Left lung (tissue), 10 donors: ENCODE measurements around the gene UBXN1. TPM values are rescaled to one million over a fixed set of nuclear protein-coding genes. Genes with fewer than 3 reads are reported as not detected.
A peak's percentile ranks its signal among the peaks of the same experiment; 100 is the strongest.

Source experiments
- ATAC-seq: fragments of 200-7000 bp; cut with Tn5 transposase; one replicate; pipeline ENCODE4 v1.9.1; 2020; ENCODE audit warnings: moderate library complexity
- DNase-seq, 4 donors: peaks; one replicate each; pipeline ENCODE4 v3.0.0-alpha.2; 2013 to 2020
- H3K27ac ChIP-seq, 2 donors: fragments of 200-600 bp; sonication (generic) in 1 of 2; one replicate each; pipeline versions ENCODE4 v1.5.0 to v1.8.0; 2020 to 2021
- H3K27me3 ChIP-seq, 2 donors: fragments of 200-600 bp; sonication (generic) in 1 of 2; one replicate each; pipeline versions ENCODE4 v1.5.0 to v1.8.0; 2020 to 2021
- H3K36me3 ChIP-seq, 2 donors: fragments of 200-600 bp; sonication (generic) in 1 of 2; one replicate each; pipeline versions ENCODE4 v1.5.0 to v1.8.0; 2020 to 2021
- H3K4me1 ChIP-seq, 2 donors: fragments of 200-600 bp; one replicate each; pipeline ENCODE4 v1.8.0; 2021
- H3K4me3 ChIP-seq, 2 donors: fragments of 200-600 bp; sonication (generic) in 1 of 2; one replicate each; pipeline versions ENCODE4 v1.5.0 to v1.8.0; 2020 to 2021; ENCODE audit warnings: mild to moderate bottlenecking in 1 of 2
- H3K9me3 ChIP-seq, 2 donors: fragments of 200-600 bp; sonication (generic) in 1 of 2; one replicate each; pipeline versions ENCODE4 v1.5.0 to v1.8.0; 2020 to 2021
- CTCF ChIP-seq, 2 donors: fragments of 200-600 bp; sonication (generic) in 1 of 2; IDR thresholded peaks; one replicate each; pipeline versions ENCODE4 v1.5.0 to v1.8.0; 2021; ENCODE audit warnings: antibody characterized with exemption in 2 of 2
- intact Hi-C, 2 donors: fragments of 100-400 bp; cut with DNase I; formaldehyde crosslinking; loops; one replicate each; pipeline versions ENCODE4 v1.11.2 to v1.14.2; 2022
- polyA plus RNA-seq, 6 donors: library from polyadenylated mRNA; unstranded; fragments of 120-200 nt; gene quantifications; one replicate each; pipeline ENCODE4 v1.2.1, GENCODE V29; 2013; ENCODE audit not compliant: insufficient read length in 6 of 6
- total RNA-seq, 2 donors: library from RNA; stranded (reverse); fragmentation: NEBNext Ultra II Directional; extraction: Animal tissue kit (Norgen Biotek cat#: 25700); gene quantifications; one replicate each; pipeline ENCODE4 v1.2.1, GENCODE V29; 2021
- donor health status: DM: no; HTN: yes; CAD: no.
- donor health status: DM: no; HTN: no; CAD: no.

UBXN1 gene
- total and polyA plus RNA-seq, 8 donors = 67.5 to 169 (median 145) TPM

- Histone ChIP-seq H3K4me3 (no peak overlapping the region), H3K9me3 (no peaks in the 10 kb centered on the region), H3K27me3 (no peaks in the 10 kb centered on the region), H3K4me1 (peaks cover 20 to 46% of the 10 kb centered on the region in 2 donors), H3K36me3 (peaks cover 0 to 43% of the 10 kb centered on the region in 2 donors), H3K27ac (no peak overlapping the region)
- no peak for TF ChIP-seq CTCF (IDR thresholded peaks at IDR 0.05)
- no peak for ATAC-seq
- DNase-seq = no peak
- intact Hi-C loops = no loop called here
These were observed 31.3 kb downstream of the UBXN1 start for GRCh38 chr11:62647609-62648005.

DNA sequence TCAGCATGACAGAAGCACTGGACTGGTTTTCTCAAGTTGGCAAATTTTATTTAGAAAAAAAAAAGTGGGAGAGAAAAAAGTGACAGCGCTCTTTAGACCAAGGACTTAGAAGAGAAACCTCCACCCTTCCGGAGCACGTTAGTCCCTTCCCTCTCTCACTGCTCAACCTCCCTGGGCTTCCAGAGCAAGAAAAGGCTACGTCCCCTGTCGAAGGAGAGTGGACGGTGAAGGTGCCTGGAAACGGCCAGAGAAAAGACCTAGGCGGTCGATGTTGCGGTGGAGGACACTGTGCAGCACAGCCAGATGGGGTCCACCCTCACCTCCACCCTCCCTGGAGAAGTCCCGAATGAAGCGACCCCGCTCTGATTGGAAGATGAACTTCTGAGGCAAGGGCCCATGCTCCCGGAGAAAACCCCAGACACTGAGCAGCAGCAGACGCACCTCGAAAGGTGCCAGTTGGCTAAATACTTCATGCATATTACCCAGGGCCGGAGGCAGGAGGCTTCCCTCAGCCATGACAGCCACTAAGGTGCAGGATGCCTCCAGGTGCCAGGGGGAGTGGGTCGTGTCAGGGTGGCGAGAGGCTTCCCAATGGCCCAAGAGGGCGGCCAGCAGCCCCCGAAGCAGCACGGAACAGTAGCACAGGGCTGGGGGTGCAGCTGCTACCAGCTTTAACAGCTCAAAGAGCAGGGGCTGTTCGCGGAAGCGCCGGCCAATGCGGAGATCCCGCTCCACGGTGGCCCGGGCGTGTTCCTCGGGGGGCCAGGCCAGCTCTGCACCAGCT, 31.9 kb downstream of the UBXN1 start:
- Histone ChIP-seq H3K27me3 (no peaks in the 10 kb centered on the region), H3K36me3 (peaks cover 0 to 46% of the 10 kb centered on the region in 2 donors), H3K9me3 (no peaks in the 10 kb centered on the region), H3K4me1 (peaks cover 19 to 40% of the 10 kb centered on the region in 2 donors), H3K4me3 (peak overlapping the region in 1 of 2 donors; percentile 100), H3K27ac (peak overlapping the region in 1 of 2 donors; percentile 91)
- TF ChIP-seq CTCF (IDR thresholded peaks at IDR 0.05) = no peak
- intact Hi-C loops = no loop called here
- DNase-seq (peak in 1 of 4 donors; percentile 78), ATAC-seq (peak; percentile 1)

DNA sequence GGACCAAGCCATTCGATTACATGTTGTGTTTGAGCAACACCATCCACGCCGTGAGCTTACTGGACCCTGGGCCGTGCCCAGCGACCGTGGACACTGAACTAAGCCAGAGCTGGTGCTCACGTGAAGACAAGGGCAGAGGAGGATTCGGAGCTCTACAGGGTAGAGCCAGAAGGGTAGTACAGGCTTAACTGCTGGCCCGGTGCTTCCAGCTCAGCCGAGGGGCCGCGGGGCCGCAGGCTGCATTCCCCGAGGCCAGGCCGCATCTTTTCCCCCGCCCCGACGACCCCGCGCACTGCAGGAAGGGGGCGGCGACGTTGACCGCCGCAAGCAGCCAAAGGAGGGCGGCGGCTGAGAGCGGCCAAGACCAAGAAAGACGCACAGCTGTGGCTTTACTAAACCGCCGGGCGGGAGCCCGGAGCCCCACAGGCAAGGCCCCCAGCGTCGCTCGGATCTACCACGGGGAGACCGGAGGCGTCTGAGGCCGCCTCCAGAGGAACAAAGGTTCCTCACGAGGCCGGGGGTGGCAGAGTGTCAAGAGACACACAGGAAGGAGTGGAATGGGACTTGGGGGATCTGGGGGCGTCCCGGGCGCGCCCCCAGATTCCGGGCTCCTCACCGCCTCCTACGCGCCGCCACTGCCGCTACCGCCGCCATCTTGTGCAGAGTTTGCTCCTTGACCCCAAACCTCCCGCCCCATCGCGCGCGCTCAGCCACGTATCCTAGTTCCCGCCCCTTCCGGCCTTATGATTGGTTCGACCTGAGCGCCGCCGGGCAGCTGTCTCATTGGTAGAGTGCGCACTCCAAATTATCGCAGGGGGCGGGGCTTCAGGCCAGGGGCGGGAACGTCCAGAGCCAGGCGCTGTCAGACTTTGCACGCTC, 32.7 kb downstream of the UBXN1 start, which contains the start of gene GANAB:
Gene GANAB, minus strand, starts transcription at position 668 of the 879 bp plus-strand sequence. Its CDS starts 14 bp downstream, at position 654.
- H3K9me3 ChIP-seq = no peaks in the 10 kb centered on the region
- H3K4me1 ChIP-seq = peaks cover 16 to 31% of the 10 kb centered on the region in 2 donors
- ATAC-seq (peak; percentile 99), DNase-seq (peak; percentile 97 to 99 (median 98))
- H3K27ac ChIP-seq = peak within 1 kb of the TSS; percentile 83 to 91
- TF ChIP-seq CTCF (IDR thresholded peaks at IDR 0.05) = no peak
- H3K36me3 ChIP-seq = peaks cover 0 to 46% of the 10 kb centered on the region in 2 donors
- H3K4me3 ChIP-seq = peak within 1 kb of the TSS; percentile 94 to 100
- intact Hi-C loops = no loop called here
- H3K27me3 ChIP-seq = no peaks in the 10 kb centered on the region

DNA sequence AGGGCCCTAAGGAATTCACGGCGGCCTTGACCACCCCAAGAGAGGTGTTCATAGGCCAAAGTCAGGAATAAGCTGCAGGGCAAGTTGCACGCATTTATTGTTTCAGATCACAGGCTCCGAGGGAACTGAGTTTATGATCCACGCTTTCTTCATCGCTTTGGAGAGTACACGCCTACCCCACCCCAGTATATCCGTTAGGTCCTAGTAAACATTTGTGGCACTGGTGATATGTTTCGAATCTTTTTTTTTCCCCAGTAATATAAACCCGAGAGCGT, 33.3 kb downstream of the UBXN1 start:
- H3K9me3 ChIP-seq = no peaks in the 10 kb centered on the region
- DNase-seq (no peak), ATAC-seq (no peak)
- H3K36me3 ChIP-seq = peaks cover 0 to 46% of the 10 kb centered on the region in 2 donors
- no peak for TF ChIP-seq CTCF (IDR thresholded peaks at IDR 0.05)
- intact Hi-C loops = no loop called here
- peaks cover 16 to 29% of the 10 kb centered on the region in 2 donors for H3K4me1 ChIP-seq
- H3K27ac ChIP-seq = peak overlapping the region; percentile 83 to 91
- H3K4me3 ChIP-seq = peak overlapping the region; percentile 94 to 100
- H3K27me3 ChIP-seq = no peaks in the 10 kb centered on the region

- no peak for TF ChIP-seq CTCF (IDR thresholded peaks at IDR 0.05)
- DNase-seq (no peak), ATAC-seq (no peak)
- Histone ChIP-seq H3K36me3 (peaks cover 0 to 37% of the 10 kb centered on the region in 2 donors), H3K9me3 (no peaks in the 10 kb centered on the region), H3K27me3 (no peaks in the 10 kb centered on the region), H3K4me3 (no peak overlapping the region), H3K4me1 (peaks cover 16 to 34% of the 10 kb centered on the region in 2 donors), H3K27ac (no peak overlapping the region)
- intact Hi-C loops = no loop called here
These were observed 34.7 kb downstream of the UBXN1 start for GRCh38 chr11:62644220-62644619.
